Endothelial cell of umbilical vein (primary cell): Measurements from ENCODE around the gene TBL3. TPM values are rescaled to one million over a fixed set of nuclear protein-coding genes. Genes with fewer than 3 reads are reported as not detected.

Experiments used
- BruUV-seq: library from RNA; stranded (reverse); fragments of 400-500 nt; replicated peaks from 2 replicates; lab custom pipeline; 2021; lab: Mats Ljungman, UMichigan
- CTCF ChIA-PET: fragments of 300-600, 350-600 bp; sonication (Branson Sonifier 250); formaldehyde crosslinking; loops from one replicate; lab custom pipeline; 2021; ENCODE audit warnings: antibody characterized with exemption, inconsistent platforms; lab: Charles Lee
- POLR2A ChIA-PET: fragments of 300-600, 350-600 bp; sonication (Branson Sonifier 250); formaldehyde crosslinking; loops from one replicate; lab custom pipeline; 2021; ENCODE audit warnings: antibody characterized with exemption, inconsistent platforms; lab: Charles Lee
- DNase-seq: peaks from one replicate; pipeline ENCODE4 v3.0.0-alpha.2; 2011; ENCODE audit warnings: low read depth, low spot score
- FAIRE-seq: peaks from 2 replicates; lab custom pipeline; 2011; peaks lifted over from hg19 to GRCh38; lab: Jason Lieb, UNC
- H2AFZ ChIP-seq: 2 replicates; pipeline ENCODE4 v1.6.0; 2012; ENCODE audit warnings: low read depth, low read length, control low read depth, inconsistent platforms
- H3K27ac ChIP-seq: 2 replicates; pipeline ENCODE4 v1.5.1; 2011; ENCODE audit warnings: low read depth, mild to moderate bottlenecking, control low read depth, low read length, moderate library complexity; ENCODE audit not compliant: insufficient read depth
- H3K27me3 ChIP-seq, 2 experiments: 2 replicates each; pipeline versions ENCODE4 v1.6.0 to v1.6.1; 2011; ENCODE audit warnings: low read length in 2 of 2, mixed read lengths in 1 of 2; ENCODE audit not compliant: control insufficient read depth in 2 of 2, insufficient read depth in 2 of 2
- H3K36me3 ChIP-seq, 2 experiments: 2 replicates in 1 of 2; 3 replicates in 1 of 2; pipeline ENCODE4 v1.5.1; 2011; ENCODE audit warnings: low read length in 2 of 2, mild to moderate bottlenecking in 1 of 2, moderate library complexity in 1 of 2; ENCODE audit not compliant: control insufficient read depth in 2 of 2, insufficient read depth in 2 of 2; ENCODE audit errors: extremely low read depth in 1 of 2
- H3K4me1 ChIP-seq: 3 replicates; pipeline ENCODE4 v1.5.1; 2011; ENCODE audit warnings: mild to moderate bottlenecking, low read length; ENCODE audit not compliant: control insufficient read depth, insufficient read depth; ENCODE audit errors: extremely low read depth
- H3K4me2 ChIP-seq: 2 replicates; pipeline ENCODE4 v1.6.1; 2011; ENCODE audit warnings: low read length, control low read depth, mixed read lengths; ENCODE audit not compliant: insufficient read depth
- H3K4me3 ChIP-seq, 3 experiments: fragments of 200-600 bp in 1 of 3; sonication (generic), shearing (Covaris generic) in 1 of 3; replicated peaks in 1 of 3; 2 replicates each; pipeline ENCODE4 v1.5.1; 2011 to 2016; ENCODE audit warnings: control low read depth in 3 of 3, low read length in 3 of 3, mild to moderate bottlenecking in 2 of 3, inconsistent platforms in 1 of 3, low read depth in 1 of 3, moderate library complexity in 1 of 3; ENCODE audit not compliant: insufficient read depth in 1 of 3
- H3K79me2 ChIP-seq: 2 replicates; pipeline ENCODE4 v1.6.0; 2012; ENCODE audit warnings: low read length, inconsistent platforms; ENCODE audit not compliant: control insufficient read depth, insufficient read depth
- H3K9ac ChIP-seq: replicated peaks from 2 replicates; pipeline ENCODE3; 2011; ENCODE audit warnings: low read length, control low read depth; ENCODE audit not compliant: insufficient read depth; ENCODE audit errors: extremely low read depth
- H3K9me1 ChIP-seq: replicated peaks from 3 replicates; pipeline ENCODE4 v1.6.0; 2011; ENCODE audit warnings: mild to moderate bottlenecking, low read length; ENCODE audit not compliant: control insufficient read depth, insufficient read depth; ENCODE audit errors: extremely low read depth
- H3K9me3 ChIP-seq: replicated peaks from 2 replicates; pipeline ENCODE4 v1.5.1; 2012; ENCODE audit warnings: low read length, inconsistent platforms; ENCODE audit not compliant: control insufficient read depth, insufficient read depth
- H4K20me1 ChIP-seq: replicated peaks from 2 replicates; pipeline ENCODE3; 2011; ENCODE audit warnings: mild to moderate bottlenecking, low read length; ENCODE audit not compliant: control insufficient read depth, insufficient read depth; ENCODE audit errors: extremely low read depth
- EZH2 ChIP-seq: IDR thresholded peaks from 2 replicates; pipeline ENCODE4 v1.6.1; 2012; ENCODE audit warnings: borderline replicate concordance, low read depth, mild to moderate bottlenecking, moderate library complexity, low read length, inconsistent platforms; ENCODE audit not compliant: severe bottlenecking
- FOS ChIP-seq: IDR thresholded peaks from 2 replicates; pipeline ENCODE4 v1.6.1; 2011; ENCODE audit warnings: mild to moderate bottlenecking, low read length, moderate library complexity, borderline replicate concordance; ENCODE audit not compliant: insufficient read depth
- GATA2 ChIP-seq: IDR thresholded peaks from 2 replicates; pipeline ENCODE4 v1.7.0; 2011; ENCODE audit warnings: low read depth, mild to moderate bottlenecking, moderate library complexity, mixed read lengths, low read length; ENCODE audit not compliant: insufficient read length, insufficient read depth
- JUN ChIP-seq: IDR thresholded peaks from 2 replicates; pipeline ENCODE4 v1.6.1; 2011; ENCODE audit warnings: borderline replicate concordance, low read depth; ENCODE audit not compliant: insufficient read length, insufficient read depth
- MYC ChIP-seq: IDR thresholded peaks from one replicate; pipeline ENCODE4 v1.6.1; 2011; ENCODE audit warnings: mild to moderate bottlenecking, low read depth, low read length
- dilution Hi-C: fragments of 300-500 bp; cut with MboI; formaldehyde crosslinking; loops from one replicate; pipeline ENCODE4 v1.15.0; 2019; ENCODE audit warnings: low sequenced_read_pairs; ENCODE audit not compliant: extremely low pct_ligation_motif_present
- intact Hi-C: fragments of 100-400 bp; cut with micrococcal nuclease; formaldehyde crosslinking; loops from one replicate; pipeline ENCODE4 v1.10.0; 2022
- polyA plus RNA-seq, 4 experiments: library from polyadenylated mRNA; depleted of rRNA in 3 of 4; stranded (reverse) in 3 of 4; unstranded in 1 of 4; fragments of >200 nt; gene quantifications; 2 replicates each; pipeline versions ENCODE4 v1.2.1 to v1.2.3, GENCODE V29; 2011 to 2012; ENCODE audit warnings: missing spikeins in 1 of 4
- total RNA-seq: library from RNA; stranded (reverse); gene quantifications from 2 replicates; pipeline ENCODE4 v1.2.3, GENCODE V29; 2021
- TF ChIP-seq, protein P1 (sequence below): IDR thresholded peaks from 2 replicates; pipeline ENCODE4 v1.6.1; 2011; ENCODE audit not compliant: insufficient read depth, insufficient read length
- TF ChIP-seq, protein P2 (sequence below), 2 donors: IDR thresholded peaks; 1 replicate in 1 of 2; 2 replicates in 1 of 2; pipeline ENCODE4 v1.5.1; 2011; ENCODE audit warnings: low read length in 2 of 2, mild to moderate bottlenecking in 2 of 2, moderate library complexity in 2 of 2, control low read depth in 1 of 2, inconsistent platforms in 1 of 2, low read depth in 1 of 2; ENCODE audit not compliant: insufficient read depth in 1 of 2; ENCODE audit errors: extremely low read depth in 1 of 2

Gene TBL3
- total and polyA plus RNA-seq, 2 donors (not counting 3 experiments of a cell fraction or from before 2014, with no cell fraction given) = 42.2 to 77.1 TPM

DNA sequence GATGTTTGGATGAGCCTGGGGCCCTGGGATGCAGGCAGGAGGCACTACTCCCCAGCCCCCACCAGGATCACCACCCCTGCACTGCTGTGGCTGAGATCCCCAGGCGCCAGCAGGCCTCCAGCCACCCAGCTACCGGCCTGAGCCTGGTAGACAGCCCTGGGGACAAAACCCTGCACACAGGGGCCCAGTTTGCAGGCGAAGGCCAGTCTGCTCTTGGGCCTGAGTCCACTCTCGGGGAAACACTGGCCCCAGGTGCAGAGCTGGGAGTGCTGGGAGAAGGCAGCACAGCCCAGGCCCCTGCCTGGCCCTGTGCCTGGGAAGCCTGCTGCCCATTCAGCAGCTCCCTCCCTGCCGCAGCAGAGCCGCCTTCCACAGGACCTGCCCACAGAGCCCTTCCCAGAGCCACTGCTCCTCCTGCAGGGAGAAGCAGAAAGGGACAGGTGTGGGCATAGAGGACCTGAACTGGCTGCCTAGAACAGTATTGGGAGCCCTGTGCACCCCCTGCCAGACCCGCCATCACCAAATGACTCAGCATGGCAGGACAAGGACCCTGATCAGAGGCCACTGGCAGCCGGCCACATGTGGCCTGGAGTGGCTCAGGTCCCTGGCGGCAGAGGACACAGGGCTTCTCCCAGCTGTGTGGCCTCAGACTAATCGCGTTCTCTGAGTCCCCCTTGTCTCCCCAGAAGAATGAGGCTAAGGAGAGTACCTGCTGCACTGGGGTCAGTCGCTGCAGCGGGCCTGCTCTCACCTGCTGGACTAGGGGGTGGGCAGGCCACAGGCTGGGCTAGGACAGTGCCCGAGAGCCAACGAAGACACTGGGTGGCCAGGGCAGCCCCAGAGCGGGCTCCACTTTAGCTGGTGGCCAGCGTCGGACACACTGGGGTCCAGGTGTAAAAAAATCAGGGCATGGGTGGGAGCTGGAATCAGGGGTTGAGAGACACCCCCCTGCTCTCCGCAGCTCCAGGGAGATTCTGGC, 39.5 kb upstream of the TBL3 start:
- intact Hi-C loops (no loop called here), dilution Hi-C loops (no loop called here)
- no peak overlapping the region for H3K27ac ChIP-seq
- H3K4me2 ChIP-seq = no peak overlapping the region
- DNase-seq = no peak
- ChIA-PET POLR2A (no interaction called here), CTCF (interaction anchor here (0.5 to 0.6 kb wide), 3 partner anchors 21 to 68 kb away, joined by 3 read pairs; no protein-coding TSS in a partner anchor)
- BruUV-seq = no TSS peak
- no peak for FAIRE-seq
- H3K36me3 ChIP-seq = no peaks in the 10 kb centered on the region
- no peak overlapping the region for H3K9ac ChIP-seq
- H3K79me2 ChIP-seq = no peaks in the 10 kb centered on the region
- no peaks in the 10 kb centered on the region for H3K4me1 ChIP-seq
- H3K4me3 ChIP-seq = no peak overlapping the region
- no peak overlapping the region for H2AFZ ChIP-seq
- TF ChIP-seq JUN (no peak), FOS (no peak), MYC (no peak), EZH2 (no peak), GATA2 (no peak)
- TF ChIP-seq, protein P1, sequence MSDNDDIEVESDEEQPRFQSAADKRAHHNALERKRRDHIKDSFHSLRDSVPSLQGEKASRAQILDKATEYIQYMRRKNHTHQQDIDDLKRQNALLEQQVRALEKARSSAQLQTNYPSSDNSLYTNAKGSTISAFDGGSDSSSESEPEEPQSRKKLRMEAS = no peak
- TF ChIP-seq, protein P2, sequence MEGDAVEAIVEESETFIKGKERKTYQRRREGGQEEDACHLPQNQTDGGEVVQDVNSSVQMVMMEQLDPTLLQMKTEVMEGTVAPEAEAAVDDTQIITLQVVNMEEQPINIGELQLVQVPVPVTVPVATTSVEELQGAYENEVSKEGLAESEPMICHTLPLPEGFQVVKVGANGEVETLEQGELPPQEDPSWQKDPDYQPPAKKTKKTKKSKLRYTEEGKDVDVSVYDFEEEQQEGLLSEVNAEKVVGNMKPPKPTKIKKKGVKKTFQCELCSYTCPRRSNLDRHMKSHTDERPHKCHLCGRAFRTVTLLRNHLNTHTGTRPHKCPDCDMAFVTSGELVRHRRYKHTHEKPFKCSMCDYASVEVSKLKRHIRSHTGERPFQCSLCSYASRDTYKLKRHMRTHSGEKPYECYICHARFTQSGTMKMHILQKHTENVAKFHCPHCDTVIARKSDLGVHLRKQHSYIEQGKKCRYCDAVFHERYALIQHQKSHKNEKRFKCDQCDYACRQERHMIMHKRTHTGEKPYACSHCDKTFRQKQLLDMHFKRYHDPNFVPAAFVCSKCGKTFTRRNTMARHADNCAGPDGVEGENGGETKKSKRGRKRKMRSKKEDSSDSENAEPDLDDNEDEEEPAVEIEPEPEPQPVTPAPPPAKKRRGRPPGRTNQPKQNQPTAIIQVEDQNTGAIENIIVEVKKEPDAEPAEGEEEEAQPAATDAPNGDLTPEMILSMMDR (IDR thresholded peaks at IDR 0.05; ENCODE audit: extremely low read depth in 1 of 2, insufficient read depth in 1 of 2, low read depth in 1 of 2, low read length in 2 of 2) = no peak
- H3K9me1 ChIP-seq = no peaks in the 10 kb centered on the region
- H3K9me3 ChIP-seq = no peaks in the 10 kb centered on the region
- H3K27me3 ChIP-seq = no peaks in the 10 kb centered on the region
- H4K20me1 ChIP-seq = no peaks in the 10 kb centered on the region
